ENCODE measurements around the gene EDC3.

EDC3 gene

GRCh38 chr15:74611341-74611740 is 84.5 kb downstream of the EDC3 start:
- TF ChIP-seq CTCF (IDR thresholded peaks at IDR 0.05; ENCODE audit: extremely low read depth, missing control alignments), result no peak
- DNase-seq (ENCODE audit: low spot score), result no peak

- no peak for TF ChIP-seq CTCF (IDR thresholded peaks at IDR 0.05; ENCODE audit: extremely low read depth, missing control alignments)
- no peak for DNase-seq (ENCODE audit: low spot score)
Observed at GRCh38 chr15:74610302-74610951, 85.4 kb downstream of the EDC3 start.

GRCh38 chr15:74609938-74610301 is 85.9 kb downstream of the EDC3 start:
- no peak for DNase-seq (ENCODE audit: low spot score)

GRCh38 chr15:74608786-74609185 is 87.0 kb downstream of the EDC3 start:
- DNase-seq (ENCODE audit: low spot score), result no peak

More at GRCh38 chr15:74609938-74610301, 85.9 kb downstream of the EDC3 start:
- TF ChIP-seq CTCF (IDR thresholded peaks at IDR 0.05; ENCODE audit: extremely low read depth, missing control alignments), result no peak

GRCh38 chr15:74605795-74606150 is 90.1 kb downstream of the EDC3 start:
- TF ChIP-seq CTCF (IDR thresholded peaks at IDR 0.05; ENCODE audit: extremely low read depth, missing control alignments), result no peak

More at GRCh38 chr15:74608786-74609185, 87.0 kb downstream of the EDC3 start:
- TF ChIP-seq CTCF (IDR thresholded peaks at IDR 0.05; ENCODE audit: extremely low read depth, missing control alignments), result no peak

GRCh38 chr15:74604983-74605794 is 90.6 kb downstream of the EDC3 start:
- no peak for DNase-seq (ENCODE audit: low spot score)
- no peak for TF ChIP-seq CTCF (IDR thresholded peaks at IDR 0.05; ENCODE audit: extremely low read depth, missing control alignments)

More at GRCh38 chr15:74605795-74606150, 90.1 kb downstream of the EDC3 start:
- DNase-seq (ENCODE audit: low spot score), result no peak
